Pulmonary artery endothelial cell (primary cell): ENCODE measurements around the gene SERPINF2. TPM values are rescaled to one million over a fixed set of nuclear protein-coding genes. Genes with fewer than 3 reads are reported as not detected.
"Not testable (repeated sequence)": the region's sequence is repeated elsewhere in the genome, so short reads cannot be mapped to it uniquely, and the experiment has no call there.

Experiments used
- DNase-seq: peaks from one replicate; pipeline ENCODE4 v3.0.0-alpha.2; 2011; ENCODE audit warnings: low read depth, low spot score
- total RNA-seq: library from RNA; depleted of rRNA; stranded (reverse); fragments of >200 nt; gene quantifications from 2 replicates; pipeline ENCODE4 v1.2.3, GENCODE V29; 2014

Gene SERPINF2
- total RNA-seq = not detected in 2 replicates

DNA sequence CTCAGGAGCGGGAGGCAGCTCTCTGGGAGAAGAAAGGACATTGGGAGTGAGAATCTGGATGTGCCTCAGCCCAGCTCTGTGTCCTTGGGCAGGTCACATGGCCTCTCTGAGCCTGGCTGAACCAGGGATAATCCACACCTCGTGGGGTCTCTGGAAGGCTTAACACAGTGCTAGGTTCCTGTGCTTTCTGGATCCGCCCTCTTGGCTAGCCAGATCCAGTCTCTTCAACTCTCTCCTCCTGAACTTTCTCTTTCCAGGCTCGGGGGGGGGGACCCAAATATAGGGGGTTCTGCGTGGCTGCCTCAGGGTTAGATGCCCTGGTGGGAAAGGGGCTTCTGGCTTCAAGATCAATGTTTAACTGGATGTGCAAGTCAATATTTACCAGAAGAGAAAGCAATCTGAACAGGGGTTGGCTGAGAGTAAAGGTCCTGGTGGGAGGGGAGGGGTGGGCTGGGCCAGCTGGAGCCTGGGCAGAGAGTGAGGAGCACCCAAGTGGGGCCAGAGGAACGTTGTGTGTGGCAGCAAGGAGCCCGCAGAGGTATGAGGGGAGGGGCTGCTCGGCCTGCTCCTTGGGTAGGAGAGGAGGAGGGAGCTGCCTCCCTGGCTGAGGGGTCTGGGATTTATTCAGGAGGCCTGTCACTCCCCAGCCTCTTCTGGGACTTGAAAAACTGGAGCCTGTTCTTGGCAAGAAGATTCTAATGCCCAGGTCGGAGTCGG, at the start of gene SERPINF2:
TSS of gene SERPINF2 (plus strand) at position 501 of the 717 bp plus-strand sequence. CDS start 2,125 bp downstream, outside the sequence.
- no peak for DNase-seq

DNA sequence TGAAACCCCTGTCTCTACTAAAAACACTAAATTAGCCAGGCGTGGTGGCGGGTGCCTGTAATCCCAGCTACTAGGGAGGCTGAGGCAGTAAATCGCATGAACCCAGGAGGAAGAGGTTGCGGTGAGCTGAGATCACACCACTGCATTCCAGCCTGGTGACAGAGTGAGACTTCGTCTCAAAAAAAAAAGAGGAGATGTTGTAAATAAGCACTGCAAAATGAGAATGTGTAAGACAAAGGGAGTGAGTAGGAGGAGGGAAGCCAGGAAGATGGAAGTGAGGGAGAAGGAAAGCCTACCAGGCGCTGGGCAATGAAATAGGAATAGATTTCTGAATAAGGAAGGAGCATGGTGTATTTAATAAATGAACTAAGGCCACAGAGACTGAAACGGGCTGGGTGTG, 49.3 kb upstream of the SERPINF2 start:
- DNase-seq = no peak

DNA sequence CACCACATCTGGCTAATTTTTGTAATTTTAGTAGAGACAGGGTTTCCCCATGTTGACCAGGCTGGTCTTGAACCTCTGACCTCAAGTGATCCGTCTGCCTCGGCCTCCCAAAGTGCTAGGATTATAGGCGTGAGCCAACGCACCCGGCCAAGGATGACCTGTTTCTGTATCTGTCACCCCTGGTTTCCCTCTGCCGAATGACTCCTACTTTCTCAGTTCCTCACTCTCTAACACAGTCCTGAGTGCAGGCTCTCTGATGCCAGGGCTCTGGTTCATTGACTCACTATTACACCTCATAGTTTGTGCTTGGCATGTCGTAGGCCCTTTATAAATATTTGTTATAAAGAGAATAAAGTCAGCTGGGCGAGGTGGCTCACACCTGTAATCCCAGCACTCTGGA, 47.3 kb upstream of the SERPINF2 start:
- DNase-seq = no peak

DNA sequence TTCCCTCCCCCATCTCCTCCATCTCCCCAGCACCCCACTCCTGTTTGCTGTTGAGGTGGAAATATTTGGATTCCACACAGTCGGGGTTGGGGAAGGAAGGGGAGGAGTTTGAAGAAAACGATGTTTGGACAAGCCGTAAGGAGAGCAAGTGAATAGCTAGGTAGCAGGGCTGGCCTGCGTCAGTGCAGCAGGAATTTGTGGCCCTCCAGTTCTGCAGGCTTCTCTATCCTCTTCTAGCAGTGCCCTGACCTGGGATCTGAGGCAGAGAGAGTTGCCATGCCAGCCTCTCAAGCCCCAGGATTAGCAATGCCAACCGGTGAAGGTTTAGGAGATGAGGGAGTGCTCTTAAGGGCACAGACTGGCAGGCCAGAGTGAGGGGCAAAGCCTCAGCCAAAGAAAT, 45.0 kb upstream of the SERPINF2 start:
- DNase-seq = no peak

DNA sequence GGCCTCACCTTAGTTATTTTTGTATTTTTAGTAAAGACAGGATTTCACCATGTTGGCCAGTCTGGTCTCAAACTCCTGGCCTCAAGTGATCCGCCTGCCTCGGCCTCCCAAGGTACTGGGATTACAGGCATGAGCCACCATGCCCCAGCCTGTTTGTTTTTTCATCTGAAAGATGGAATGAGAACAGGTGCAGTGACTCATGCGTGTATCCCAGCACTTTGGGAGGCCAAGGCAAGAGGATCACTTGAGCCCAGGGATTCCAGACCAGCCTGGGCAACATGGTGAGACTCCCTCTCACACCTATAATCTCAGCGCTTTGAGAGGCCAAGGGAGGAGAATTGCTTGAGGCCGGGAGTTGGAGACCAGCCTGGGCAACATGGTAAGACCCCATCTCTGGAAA, 42.8 kb upstream of the SERPINF2 start:
- DNase-seq = not testable (repeated sequence)

DNA sequence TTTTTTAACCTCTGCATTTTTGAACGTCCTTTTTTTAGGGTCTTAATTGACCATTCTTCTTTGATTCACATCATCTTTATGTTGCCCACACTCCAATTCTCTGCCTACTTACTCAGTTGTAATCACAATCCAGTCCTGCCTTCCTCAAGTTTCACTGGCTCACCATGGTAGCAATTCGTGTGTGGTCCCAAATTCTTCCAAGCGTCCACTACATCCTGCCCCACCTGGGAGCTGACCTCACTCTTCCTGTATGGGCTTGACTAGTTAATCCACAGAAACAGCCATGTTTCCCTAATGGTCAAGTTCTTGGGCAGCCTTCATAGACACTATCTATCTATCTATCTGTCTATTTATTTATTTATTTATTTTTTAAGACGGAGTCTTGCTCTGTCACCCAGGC, 39.6 kb upstream of the SERPINF2 start:
- DNase-seq = no peak

DNA sequence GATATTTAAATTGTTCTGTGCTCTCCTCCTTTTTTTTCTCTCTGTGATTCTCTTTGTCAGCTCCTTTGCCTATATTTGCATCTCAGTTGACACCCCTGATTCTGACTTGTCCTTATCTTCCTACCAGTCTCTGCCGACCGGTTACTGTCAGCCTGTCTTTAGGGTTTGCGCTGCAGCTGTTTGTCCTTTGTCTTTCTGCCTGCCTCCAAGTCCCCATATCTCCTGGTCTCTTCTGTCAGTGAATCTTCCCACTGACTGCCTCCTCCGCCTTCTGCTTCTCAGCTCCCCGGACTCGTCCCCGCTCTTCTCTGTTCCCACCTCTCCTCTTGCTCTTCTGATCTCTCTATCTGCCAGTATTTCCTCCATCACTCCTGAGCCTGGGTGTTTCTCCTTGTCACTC, 37.7 kb upstream of the SERPINF2 start:
- no peak for DNase-seq

DNA sequence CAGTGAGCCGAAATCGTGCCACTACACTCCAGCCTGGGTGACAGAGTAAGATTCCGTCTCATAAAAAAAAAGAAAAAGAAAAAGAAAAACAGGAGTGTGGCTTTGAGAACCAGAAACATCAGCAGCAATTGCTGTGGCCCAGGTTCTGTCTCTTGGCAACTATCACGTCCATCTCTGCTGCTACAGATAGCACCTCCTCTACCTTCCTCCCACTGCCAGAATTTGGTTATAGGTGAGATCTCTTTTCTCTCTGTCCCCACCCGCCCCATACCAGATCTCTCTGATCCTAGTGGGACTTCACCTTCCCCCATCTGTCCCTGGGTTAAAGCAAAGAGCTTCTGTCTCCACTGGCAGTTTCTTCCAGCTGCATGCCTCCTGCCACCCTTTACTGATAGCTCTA, 35.6 kb upstream of the SERPINF2 start:
- DNase-seq = no peak

DNA sequence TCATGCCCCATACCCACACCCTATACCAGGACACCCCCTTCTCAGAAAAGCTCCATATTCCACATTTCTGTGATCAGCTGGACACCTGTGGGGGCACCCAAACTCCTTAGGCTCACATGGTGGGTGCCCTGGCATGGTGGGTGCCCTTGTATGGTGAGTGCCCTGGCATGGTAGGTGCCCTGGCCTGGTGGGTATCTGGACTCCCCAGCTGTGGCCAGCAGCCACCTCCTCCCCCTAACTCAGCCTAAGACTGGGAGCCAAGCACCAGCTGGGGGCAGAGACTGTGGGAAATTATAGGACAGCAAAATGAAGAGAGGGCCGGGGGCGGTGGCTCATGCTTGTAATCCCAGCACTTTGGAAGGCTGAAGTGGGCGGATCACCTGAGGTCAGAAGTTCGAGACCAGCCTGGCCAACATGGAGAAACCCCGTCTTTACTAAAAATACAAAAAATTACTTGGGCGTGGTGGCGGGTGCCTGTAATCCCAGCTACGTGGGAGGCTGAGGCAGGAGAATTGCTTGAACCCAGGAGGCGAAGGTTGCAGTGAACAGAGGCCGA, 33.8 kb upstream of the SERPINF2 start:
- DNase-seq = not testable (repeated sequence)

DNA sequence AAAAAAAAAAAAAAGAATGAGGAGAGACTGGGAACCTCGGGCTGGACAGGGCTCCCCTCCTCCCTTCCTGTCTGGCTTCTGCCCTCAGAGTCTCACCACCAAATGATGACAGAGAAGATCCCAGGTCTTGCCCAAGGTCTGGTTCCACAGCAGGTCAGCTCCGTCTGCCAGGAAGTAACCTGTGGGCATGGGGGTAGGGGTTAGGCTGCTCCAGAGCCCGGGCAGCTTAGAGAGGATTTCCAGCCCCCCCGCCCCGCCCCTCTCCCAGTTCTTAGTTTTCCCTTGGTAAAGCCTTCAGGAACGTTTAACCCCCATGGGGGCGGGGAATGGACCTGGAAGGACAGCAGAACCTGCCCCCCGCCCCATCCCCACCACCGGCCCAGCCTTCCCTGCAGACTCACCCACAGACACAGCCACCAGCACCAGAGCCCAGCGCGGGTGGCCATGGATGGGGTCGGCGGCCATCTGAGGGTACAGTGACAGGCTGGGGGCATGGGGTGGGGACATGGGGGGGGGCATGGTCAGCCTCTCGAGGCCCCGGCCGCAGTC, 33.2 kb upstream of the SERPINF2 start:
- DNase-seq = no peak

DNA sequence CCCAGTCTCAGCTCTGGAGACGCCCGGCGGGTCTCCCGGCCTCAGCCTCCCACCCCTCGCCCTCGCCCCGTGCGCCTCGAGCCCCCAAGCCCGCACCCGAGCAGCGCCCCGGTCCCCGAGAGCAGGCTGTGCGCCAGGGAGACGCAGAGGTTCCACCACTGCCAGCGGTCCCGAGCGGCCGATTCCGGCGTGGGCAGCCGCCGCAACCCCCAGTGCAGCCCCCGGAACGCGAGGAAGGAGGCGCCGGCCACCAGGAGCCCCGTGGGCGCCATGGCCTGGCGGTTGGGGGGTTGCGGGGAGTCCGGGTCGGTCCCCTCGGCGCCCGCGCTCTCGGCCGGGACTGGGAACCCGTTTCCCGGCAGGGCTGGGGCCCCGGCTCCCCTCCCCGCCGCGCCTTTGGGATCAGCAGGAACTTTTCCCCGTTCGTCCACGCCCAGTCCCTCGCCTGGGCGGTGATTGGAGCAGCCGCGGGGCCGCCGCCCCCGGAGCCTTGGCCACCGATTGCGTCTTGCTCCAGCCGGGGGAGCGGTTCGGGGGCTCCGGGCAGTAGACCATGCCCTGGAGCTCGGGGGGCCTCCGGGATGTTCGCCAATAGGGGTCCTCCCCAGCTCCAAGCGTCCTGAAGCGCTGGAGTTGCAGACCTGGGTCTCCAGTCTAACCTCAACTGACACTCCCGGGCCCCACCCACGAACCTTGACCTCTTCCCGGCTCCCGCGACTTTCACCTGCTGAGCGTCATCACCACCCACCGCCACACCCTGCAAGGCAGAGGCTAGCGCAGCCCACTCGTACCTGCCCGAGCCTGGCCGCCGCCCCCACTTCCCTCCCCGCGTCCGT, 32.5 kb upstream of the SERPINF2 start, which contains the start of gene TLCD2:
TSS of gene TLCD2 (minus strand) at position 407 of the 836 bp plus-strand sequence. CDS start at position 272, 135 bp downstream.
- DNase-seq = no peak

DNA sequence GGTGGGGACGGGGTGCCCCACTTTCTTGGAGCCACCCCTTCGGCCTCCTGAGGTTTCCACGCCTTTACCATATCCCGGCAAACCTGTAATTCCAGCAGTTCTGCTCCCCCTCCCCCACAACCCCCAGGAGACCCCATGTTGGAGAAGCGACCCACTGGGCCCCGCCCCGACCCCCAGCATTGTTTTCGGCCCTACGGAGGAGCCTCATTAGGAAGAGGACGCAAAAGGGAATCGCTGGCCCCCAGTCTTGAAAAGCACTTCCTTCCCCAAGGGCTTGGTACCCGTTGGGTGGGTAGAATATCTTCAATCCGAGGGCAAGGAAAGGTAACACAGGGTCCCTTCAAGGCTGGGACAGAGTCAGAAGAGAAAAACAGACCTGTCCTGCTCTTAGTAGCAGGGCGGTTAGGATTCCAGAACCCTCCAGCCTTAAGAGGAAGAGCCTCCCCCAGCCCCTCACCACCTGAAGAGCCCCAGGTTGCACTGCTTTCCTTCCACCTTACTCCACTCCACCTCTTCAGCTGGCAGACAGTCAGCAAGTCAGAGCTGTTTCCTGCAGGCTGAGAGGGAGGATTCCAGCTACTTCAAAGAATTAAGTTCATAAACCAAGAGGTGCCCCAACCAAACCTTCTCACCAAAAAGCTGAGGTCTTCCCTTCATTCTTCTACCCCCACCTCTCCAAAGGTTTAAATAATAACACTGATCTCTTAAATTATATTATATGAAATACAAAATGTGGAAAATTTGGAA, 31.7 kb upstream of the SERPINF2 start:
- DNase-seq = no peak

DNA sequence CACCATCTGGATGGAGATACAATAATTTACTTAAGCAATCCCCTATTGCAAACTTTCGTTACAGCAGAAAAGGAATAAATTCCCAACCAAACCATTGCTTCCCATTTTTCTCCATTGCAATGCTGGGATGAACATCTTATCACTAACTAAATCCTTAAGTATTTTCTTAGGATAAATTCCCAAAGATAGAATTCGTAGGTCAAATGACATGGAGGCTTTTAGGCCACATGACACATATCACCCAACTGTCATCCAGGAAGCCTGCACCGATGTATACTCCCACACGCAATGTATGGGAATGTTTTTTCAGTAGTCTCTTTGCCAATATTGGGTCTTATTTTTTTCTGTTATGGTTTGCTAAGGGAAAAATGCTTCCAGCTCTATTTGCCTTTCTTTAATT, 30.9 kb upstream of the SERPINF2 start:
- DNase-seq = no peak

DNA sequence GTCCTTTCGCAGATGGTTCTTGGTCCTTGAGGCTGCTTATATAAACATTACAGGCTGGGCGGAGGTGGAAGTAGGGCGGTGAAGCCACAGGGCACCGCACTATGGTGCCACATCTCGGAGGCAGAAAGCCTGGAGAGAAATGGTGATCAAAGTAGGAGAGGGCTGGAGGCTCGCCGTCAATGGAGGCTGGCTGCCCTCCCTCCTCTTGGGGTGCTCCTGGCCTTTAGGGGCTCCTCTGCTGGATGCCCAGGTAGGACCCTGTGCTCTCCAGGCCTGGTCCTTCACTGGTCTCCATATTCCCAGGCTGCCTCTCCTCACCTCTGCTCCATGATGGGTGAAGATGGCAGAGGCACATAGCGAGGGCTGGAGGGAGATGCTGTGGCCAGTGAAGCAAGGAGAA, 30.4 kb upstream of the SERPINF2 start:
- DNase-seq = no peak

DNA sequence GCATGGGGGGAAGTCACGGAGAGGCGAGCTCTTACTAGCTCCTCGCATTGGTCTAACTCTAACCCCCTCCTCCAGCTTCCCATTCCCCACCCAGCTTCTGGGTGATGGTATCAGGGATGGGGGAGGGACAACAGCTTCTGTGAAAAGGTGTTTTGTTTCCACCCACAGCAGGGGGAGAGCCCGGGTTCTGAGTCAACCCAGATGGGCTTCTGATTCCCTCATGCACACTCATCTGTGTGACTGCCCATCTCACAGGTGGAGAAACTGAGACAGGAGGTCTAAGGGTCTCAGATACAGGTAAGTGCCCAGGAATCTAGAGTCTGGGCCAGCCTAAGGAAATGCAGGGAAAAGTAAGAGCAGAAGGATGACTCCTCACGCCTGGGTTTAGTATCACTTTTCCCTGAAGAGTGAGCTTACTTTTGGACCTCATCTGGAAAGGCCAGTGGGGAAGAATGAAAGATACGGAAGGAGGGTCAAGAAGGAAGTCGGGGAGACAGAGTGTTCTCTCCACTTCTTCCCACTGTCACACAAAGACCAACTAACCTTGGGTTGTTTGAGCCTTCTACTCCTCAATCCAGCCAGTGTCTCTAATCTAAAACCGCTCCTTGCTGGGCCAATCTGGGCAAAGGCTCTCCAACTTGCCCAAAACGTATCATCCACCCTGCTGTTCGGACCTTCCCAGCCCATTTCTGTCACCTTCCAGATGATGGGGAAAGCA, 29.4 kb upstream of the SERPINF2 start:
- DNase-seq = no peak

DNA sequence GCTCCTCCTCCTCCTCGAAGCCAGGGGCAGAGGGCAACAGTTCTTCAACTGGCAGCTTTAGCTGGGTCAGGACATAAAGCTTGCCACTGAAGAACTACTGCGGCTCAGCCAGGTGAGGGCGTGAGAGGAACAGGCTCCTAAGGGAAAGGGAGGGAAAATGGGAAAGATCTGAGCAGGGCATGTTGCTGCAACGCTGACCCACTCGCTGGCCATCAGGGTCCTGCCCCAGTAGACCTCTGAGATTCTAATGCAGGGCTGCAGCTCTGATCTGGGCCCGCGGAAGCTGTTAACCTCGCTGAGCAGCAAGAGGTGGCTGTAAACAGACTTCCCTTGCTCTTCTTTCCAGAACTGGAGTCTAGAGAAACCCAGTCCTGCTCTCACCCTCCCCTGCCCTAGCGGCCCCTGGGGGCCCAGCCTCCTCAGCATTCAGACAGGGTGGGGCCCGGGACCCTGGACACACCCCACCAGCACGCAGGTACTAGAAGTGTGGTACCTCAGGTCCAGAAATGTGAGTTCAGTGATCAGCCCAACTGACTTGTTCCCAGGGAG, 28.7 kb upstream of the SERPINF2 start:
- DNase-seq = no peak

DNA sequence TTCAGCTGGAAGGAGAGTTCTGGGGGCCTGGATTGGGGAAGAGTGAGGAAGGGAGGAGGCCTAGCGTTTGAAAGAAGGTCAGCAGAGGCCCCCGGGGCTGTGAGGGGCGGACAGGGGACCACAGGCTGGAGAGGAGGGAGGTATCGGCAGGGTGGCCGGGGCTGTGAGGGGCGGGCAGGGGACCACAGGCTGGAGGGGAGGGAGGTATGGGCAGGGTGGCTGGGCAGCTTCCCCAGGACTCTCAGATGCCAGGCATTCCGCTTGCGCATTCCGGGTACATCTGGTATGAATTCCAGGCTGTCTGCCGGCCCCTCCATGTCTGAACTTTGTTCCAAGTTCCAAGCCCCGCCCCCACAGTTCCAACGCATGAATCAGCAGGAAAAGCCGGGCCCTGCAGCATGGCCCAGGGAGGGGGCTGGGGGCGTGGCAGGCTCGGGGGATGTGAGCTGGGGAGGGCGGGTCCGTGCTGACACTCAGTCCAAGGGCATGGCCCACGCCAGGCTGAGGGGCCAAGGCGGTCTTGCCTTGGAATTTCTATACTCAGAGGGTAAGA, 28.2 kb upstream of the SERPINF2 start:
- peak; percentile 91 for DNase-seq

DNA sequence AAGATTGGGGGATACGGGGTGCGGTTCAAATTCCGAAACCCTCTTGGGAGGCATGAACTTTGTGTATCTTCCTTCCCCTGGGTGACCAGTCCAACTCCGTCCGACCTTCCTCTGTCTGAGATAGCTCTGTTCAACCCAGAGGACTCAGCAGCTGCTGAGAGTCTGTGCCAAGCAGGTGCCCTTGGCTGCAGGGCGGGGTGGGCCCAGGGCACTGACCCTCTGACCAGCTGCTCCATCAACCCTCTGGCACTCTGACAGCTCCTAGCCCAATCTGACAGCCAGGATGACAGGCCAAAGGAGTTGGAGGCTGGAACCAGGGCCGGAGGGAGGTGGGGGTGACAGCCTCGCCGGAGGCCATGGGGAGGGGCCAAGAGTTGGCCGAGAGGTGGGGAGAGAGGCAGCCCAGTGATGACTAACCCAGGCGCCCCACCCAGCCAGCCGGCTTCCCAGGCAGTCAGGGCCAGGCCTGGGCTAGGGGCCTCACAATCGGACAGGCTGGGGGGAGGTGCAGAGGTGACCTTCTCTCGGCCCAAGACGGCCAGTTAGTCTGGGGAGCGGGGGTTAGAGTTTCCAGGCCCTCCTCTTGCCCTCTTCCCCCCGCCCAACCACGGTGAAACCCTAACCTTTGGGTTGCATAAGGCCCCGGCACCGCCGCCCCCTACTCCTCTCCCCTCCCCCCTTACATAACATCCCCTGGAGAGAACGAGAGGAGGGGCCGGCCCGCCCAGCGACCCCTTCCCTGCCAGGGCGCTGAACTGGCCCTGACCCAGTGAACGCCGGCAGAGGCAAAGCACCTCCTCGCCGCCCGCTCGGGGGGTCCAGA, 27.5 kb upstream of the SERPINF2 start:
- DNase-seq = peak; percentile 68

DNA sequence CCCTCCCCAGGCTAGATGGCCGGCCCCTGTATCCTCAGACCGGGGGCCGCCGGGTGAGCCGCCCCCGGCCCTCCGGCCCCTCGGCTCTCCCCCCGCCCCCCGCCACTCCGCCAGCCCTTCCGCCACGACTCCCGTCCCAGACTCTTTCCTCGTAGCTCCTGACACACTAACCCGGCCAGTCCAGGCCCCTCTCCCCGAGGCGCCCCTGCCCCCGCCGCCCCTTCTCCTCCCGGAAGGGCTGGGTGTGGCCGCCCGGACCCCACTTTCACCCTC, 26.9 kb upstream of the SERPINF2 start:
- DNase-seq = no peak
